Activated T-helper 2 cell treated with anti-CD3 and anti-CD28 coated beads, Interferon-gamma antibody, Interleukin-2, Interleukin-4, amounts not matched to agents 10 μg/mL and 5 μg/mL and 100 μg/mL, durations not matched to agents 14 hours and 24 hours and 36 hours (primary cell): ENCODE results near the gene PTCSC3. TPM values are rescaled to one million over a fixed set of nuclear protein-coding genes. Genes with fewer than 3 reads are reported as not detected.

Experiments used
- DNase-seq: peaks from one replicate; pipeline ENCODE4 v3.0.0; 2021; ENCODE audit warnings: low spot score
- H3K27ac Mint-ChIP-seq: one replicate; pipeline ENCODE4 v1.8.0; 2021; ENCODE audit warnings: mixed read lengths
- H3K27me3 Mint-ChIP-seq: one replicate; pipeline ENCODE4 v1.8.0; 2021; ENCODE audit warnings: low read depth, mixed read lengths
- H3K36me3 Mint-ChIP-seq: one replicate; pipeline ENCODE4 v1.8.0; 2021; ENCODE audit warnings: low read depth, mixed read lengths
- H3K4me1 Mint-ChIP-seq: one replicate; pipeline ENCODE4 v1.8.0; 2021; ENCODE audit warnings: low read depth, mixed read lengths
- H3K4me3 Mint-ChIP-seq: one replicate; pipeline ENCODE4 v1.8.0; 2021; ENCODE audit warnings: low read depth, mild to moderate bottlenecking, moderate library complexity, mixed read lengths
- H3K9me3 Mint-ChIP-seq: one replicate; pipeline ENCODE4 v1.8.0; 2021; ENCODE audit warnings: mixed read lengths
- intact Hi-C: fragments of 100-400 bp; cut with micrococcal nuclease; formaldehyde crosslinking; loops from one replicate; pipeline ENCODE4 v1.15.1; 2023
- total RNA-seq: library from RNA; stranded (reverse); gene quantifications from 2 replicates; pipeline ENCODE4 v1.2.3, GENCODE V29; 2022

The PTCSC3 gene
- total RNA-seq, 1 donor from 2014 or later = not detected

DNA sequence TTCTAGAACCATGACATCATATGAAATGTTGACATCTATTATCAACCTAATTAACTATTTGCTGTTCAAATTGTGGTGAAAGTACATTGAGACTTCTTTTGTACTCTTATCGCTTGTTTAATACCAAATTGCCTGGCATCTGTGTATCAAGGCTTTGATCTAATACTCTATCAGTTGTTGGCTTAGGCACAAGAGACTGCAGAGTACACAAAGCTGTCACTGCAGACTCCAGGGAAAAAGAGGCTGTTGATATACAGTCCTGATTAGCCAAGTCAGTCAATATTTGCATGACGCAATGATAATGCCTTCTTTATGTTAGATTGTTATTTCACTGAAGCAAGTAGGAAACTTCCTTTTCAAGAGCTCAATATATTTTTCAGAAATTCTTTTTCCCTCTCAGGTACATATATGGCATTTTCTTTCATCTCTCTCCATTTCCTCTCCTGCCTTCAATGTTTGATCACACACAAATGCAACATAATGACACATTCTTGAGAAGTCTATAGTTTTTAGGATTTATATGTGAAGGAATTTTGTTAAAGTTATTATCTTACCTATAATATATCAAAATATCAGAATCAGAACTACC lies 32.3 kb upstream of the PTCSC3 start:
- intact Hi-C loops = no loop called here
- Mint-ChIP-seq H3K27ac (no peak overlapping the region), H3K4me1 (peaks cover 4% of the 10 kb centered on the region), H3K27me3 (peaks cover 2% of the 10 kb centered on the region), H3K4me3 (no peak overlapping the region), H3K36me3 (no peaks in the 10 kb centered on the region), H3K9me3 (no peaks in the 10 kb centered on the region)
- no peak for DNase-seq

GRCh38 chr14:36207500-36207899 lies 31.0 kb upstream of the PTCSC3 start:
- Mint-ChIP-seq H3K27me3 (peaks cover 2% of the 10 kb centered on the region), H3K9me3 (no peaks in the 10 kb centered on the region), H3K36me3 (no peaks in the 10 kb centered on the region), H3K4me3 (no peak overlapping the region), H3K27ac (no peak overlapping the region), H3K4me1 (peaks cover 3% of the 10 kb centered on the region)
- intact Hi-C loops = loop anchor here (1.0 kb wide), 1 partner anchor 167 kb away; no protein-coding TSS in a partner anchor
- no peak for DNase-seq

- H3K27ac Mint-ChIP-seq = no peak overlapping the region
- intact Hi-C loops = no loop called here
- H3K36me3 Mint-ChIP-seq = no peaks in the 10 kb centered on the region
- no peak overlapping the region for H3K4me3 Mint-ChIP-seq
- H3K9me3 Mint-ChIP-seq = no peaks in the 10 kb centered on the region
- H3K27me3 Mint-ChIP-seq = peaks cover 2% of the 10 kb centered on the region
- peaks cover 1% of the 10 kb centered on the region for H3K4me1 Mint-ChIP-seq
- DNase-seq = no peak
Measured at GRCh38 chr14:36204461-36205073, 28.0 kb upstream of the PTCSC3 start.

DNA sequence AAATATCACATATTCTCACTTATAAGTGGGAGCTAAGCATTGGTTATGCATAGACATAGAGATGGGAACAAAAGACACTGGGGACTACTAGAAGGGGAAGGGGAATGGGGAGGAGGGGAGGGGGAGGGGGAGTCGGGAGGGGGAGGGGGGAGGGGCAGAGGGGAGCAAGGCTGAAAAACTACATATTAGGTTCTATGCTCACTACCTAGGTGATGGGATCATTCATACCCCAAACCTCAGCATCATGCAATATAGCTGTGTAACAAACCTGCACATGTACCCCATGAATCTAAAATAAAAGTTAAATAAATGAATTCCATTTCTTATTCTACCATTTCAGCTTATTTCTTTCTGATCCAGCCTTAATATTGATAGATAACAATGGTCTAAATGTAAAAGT lies 21.9 kb upstream of the PTCSC3 start:
- Mint-ChIP-seq H3K27me3 (peaks cover 5% of the 10 kb centered on the region), H3K27ac (no peak overlapping the region), H3K4me3 (no peak overlapping the region), H3K36me3 (no peaks in the 10 kb centered on the region), H3K4me1 (peaks cover 1% of the 10 kb centered on the region), H3K9me3 (no peaks in the 10 kb centered on the region)
- intact Hi-C loops = no loop called here
- DNase-seq = no peak

- H3K4me3 Mint-ChIP-seq = no peak overlapping the region
- intact Hi-C loops = no loop called here
Measured at GRCh38 chr14:36194663-36195062, 18.1 kb upstream of the PTCSC3 start.

DNA sequence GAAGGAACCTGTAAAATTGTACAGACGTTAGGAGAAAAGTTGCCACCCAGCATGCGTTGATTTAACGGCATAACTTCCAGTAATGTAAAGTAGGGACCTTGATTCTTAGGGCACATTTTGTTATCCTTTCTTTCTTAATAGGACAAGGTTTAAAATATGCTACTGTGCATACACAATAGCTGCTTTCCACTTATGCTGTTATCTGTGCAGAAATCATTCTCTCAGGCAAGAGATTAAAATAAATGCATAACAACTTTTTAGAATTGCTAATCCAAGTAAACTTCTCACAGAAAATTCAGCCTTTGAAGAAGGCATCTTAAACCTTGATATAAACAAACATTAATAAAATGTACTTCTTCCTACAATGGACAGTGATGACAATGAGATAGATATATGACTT lies 16.0 kb upstream of the PTCSC3 start:
- no peaks in the 10 kb centered on the region for H3K4me1 Mint-ChIP-seq
- no peaks in the 10 kb centered on the region for H3K9me3 Mint-ChIP-seq
- intact Hi-C loops = no loop called here
- H3K36me3 Mint-ChIP-seq = no peaks in the 10 kb centered on the region
- DNase-seq = no peak
- peaks cover 3% of the 10 kb centered on the region for H3K27me3 Mint-ChIP-seq
- no peak overlapping the region for H3K4me3 Mint-ChIP-seq
- no peak overlapping the region for H3K27ac Mint-ChIP-seq

More at GRCh38 chr14:36194663-36195062, 18.1 kb upstream of the PTCSC3 start:
- Mint-ChIP-seq H3K27ac (no peak overlapping the region), H3K9me3 (no peaks in the 10 kb centered on the region), H3K36me3 (no peaks in the 10 kb centered on the region), H3K27me3 (peaks cover 5% of the 10 kb centered on the region), H3K4me1 (no peaks in the 10 kb centered on the region)
- no peak for DNase-seq

- Mint-ChIP-seq H3K27ac (no peak overlapping the region), H3K4me1 (no peaks in the 10 kb centered on the region), H3K9me3 (no peaks in the 10 kb centered on the region), H3K27me3 (no peaks in the 10 kb centered on the region), H3K4me3 (no peak overlapping the region), H3K36me3 (no peaks in the 10 kb centered on the region)
- intact Hi-C loops = no loop called here
- no peak for DNase-seq
Measured at GRCh38 chr14:36183402-36183801, 6.9 kb upstream of the PTCSC3 start.

DNA sequence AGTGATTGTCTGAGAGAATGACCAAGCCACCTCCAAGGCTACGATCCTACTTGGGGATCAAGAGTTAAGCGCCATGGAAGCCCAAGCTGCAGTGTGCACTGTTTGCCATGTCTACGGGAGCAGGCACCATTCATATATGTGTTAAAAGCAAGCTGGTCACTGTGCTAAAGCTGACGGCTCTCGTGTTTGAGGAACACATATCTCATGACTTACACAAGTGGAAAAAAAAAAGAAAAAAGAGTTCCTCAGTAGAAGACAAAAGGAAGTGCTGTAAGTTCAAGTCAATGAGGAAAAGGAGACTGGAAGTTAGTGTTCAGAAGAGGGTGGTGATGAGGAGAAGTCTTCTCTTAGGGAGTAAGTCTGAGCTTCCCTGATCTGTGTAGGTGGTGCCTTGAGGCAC lies 4.9 kb upstream of the PTCSC3 start:
- no peaks in the 10 kb centered on the region for H3K27me3 Mint-ChIP-seq
- intact Hi-C loops = no loop called here
- H3K4me3 Mint-ChIP-seq = no peak overlapping the region
- no peak for DNase-seq
- H3K27ac Mint-ChIP-seq = no peak overlapping the region
- no peaks in the 10 kb centered on the region for H3K9me3 Mint-ChIP-seq
- no peaks in the 10 kb centered on the region for H3K4me1 Mint-ChIP-seq
- no peaks in the 10 kb centered on the region for H3K36me3 Mint-ChIP-seq

DNA sequence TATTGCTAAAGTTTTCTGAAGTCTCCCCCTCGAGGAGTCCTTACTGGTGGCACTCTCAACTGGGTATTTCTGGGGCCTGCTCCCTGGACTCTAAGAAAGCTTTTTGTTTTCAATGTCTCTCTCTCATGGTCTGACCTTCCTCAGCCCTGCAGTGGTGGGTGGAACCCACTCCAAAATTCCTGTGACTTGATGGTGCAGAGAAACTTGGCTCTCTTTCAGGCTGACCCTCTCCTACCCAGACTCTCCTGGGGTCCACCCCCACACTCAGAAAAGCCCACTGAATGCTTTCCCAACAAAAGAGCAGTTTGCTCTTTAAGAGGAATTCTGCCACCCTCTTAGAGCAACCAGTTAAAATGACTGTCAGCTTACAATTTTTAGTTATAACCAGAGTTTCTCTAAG lies 967 bp upstream of the PTCSC3 start:
- no peak for DNase-seq
- Mint-ChIP-seq H3K4me3 (no peak overlapping the region), H3K36me3 (no peaks in the 10 kb centered on the region), H3K9me3 (no peaks in the 10 kb centered on the region), H3K4me1 (no peaks in the 10 kb centered on the region), H3K27ac (no peak overlapping the region), H3K27me3 (peaks cover 8% of the 10 kb centered on the region)
- intact Hi-C loops = no loop called here

GRCh38 chr14:36174767-36175424 lies 1.6 kb downstream of the PTCSC3 start:
- H3K27ac Mint-ChIP-seq = no peak overlapping the region
- H3K4me1 Mint-ChIP-seq = no peaks in the 10 kb centered on the region
- DNase-seq = no peak
- no peaks in the 10 kb centered on the region for H3K36me3 Mint-ChIP-seq
- no peak overlapping the region for H3K4me3 Mint-ChIP-seq
- intact Hi-C loops = no loop called here
- peaks cover 8% of the 10 kb centered on the region for H3K27me3 Mint-ChIP-seq
- H3K9me3 Mint-ChIP-seq = no peaks in the 10 kb centered on the region

- H3K27ac Mint-ChIP-seq = no peak overlapping the region
- H3K36me3 Mint-ChIP-seq = no peaks in the 10 kb centered on the region
- intact Hi-C loops = no loop called here
- H3K9me3 Mint-ChIP-seq = no peaks in the 10 kb centered on the region
- H3K27me3 Mint-ChIP-seq = peaks cover 14% of the 10 kb centered on the region
- no peak for DNase-seq
- H3K4me3 Mint-ChIP-seq = no peak overlapping the region
- no peaks in the 10 kb centered on the region for H3K4me1 Mint-ChIP-seq
Measured at GRCh38 chr14:36173161-36173560, 3.4 kb downstream of the PTCSC3 start.

DNA sequence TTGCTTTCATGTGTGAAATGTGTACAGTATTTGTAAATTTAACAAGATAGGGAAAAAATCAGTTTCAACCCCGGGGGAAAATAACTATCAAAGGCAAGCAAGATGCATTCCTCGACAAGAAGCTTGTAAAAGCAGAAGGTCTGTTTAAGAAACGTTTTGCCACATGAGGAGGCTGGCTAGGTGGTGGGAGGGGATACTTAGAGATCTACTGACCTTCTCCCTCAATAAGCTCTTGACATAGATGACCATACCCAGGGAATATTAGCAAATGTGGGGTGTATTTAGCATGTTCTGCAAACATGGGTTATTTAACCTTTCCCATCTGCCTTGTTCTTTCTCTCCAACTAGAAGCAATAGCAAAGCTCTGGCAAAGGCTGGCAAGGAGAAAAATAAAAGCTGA lies 4.9 kb downstream of the PTCSC3 start:
- DNase-seq = no peak

DNA sequence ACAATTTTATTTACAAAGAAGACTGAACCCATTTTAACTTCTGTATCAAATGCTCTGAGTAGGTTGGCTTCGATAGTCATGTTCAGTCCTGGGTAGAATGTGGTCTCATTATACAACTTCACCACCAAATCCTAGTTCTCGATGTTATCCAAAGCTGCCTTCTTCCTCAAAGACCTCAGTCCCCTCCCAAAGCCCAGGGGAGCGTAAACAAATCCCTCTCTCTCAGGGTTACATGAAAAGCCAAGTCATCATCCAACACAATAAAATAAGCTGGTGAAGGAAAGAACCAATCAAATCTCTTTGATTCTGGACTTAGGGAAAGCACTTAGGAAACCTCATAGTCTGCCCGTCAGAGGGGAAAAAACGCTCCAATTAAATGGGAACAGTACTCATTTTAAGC lies 9.1 kb downstream of the PTCSC3 start:
- no peak for DNase-seq
- peaks cover 6% of the 10 kb centered on the region for H3K27me3 Mint-ChIP-seq
- no peaks in the 10 kb centered on the region for H3K9me3 Mint-ChIP-seq
- no peaks in the 10 kb centered on the region for H3K4me1 Mint-ChIP-seq
- no peaks in the 10 kb centered on the region for H3K36me3 Mint-ChIP-seq
- no peak overlapping the region for H3K27ac Mint-ChIP-seq
- intact Hi-C loops = no loop called here
- H3K4me3 Mint-ChIP-seq = no peak overlapping the region

More for the DNA sequence above, 4.9 kb downstream of the PTCSC3 start:
- Mint-ChIP-seq H3K4me3 (no peak overlapping the region), H3K27me3 (peaks cover 14% of the 10 kb centered on the region), H3K27ac (no peak overlapping the region), H3K9me3 (no peaks in the 10 kb centered on the region), H3K36me3 (no peaks in the 10 kb centered on the region), H3K4me1 (no peaks in the 10 kb centered on the region)
- intact Hi-C loops = no loop called here
